Head of caudate nucleus (tissue), 42 donors: Measurements from ENCODE around the gene PLCXD1.
"Not testable (repeated sequence)": the region's sequence is repeated elsewhere in the genome, so short reads cannot be mapped to it uniquely, and the experiment has no call there.

Experiments used
- DNase-seq, 42 donors: peaks; one replicate each; pipeline versions ENCODE4 v3.0.0 to v3.0.0-alpha.2; 2020 to 2021; ENCODE audit warnings: mixed read lengths in 7 of 42
- intact Hi-C: fragments of 100-400 bp; cut with DNase I; formaldehyde crosslinking; loops from one replicate; pipeline ENCODE4 v1.15.0; 2022

Gene PLCXD1

DNA sequence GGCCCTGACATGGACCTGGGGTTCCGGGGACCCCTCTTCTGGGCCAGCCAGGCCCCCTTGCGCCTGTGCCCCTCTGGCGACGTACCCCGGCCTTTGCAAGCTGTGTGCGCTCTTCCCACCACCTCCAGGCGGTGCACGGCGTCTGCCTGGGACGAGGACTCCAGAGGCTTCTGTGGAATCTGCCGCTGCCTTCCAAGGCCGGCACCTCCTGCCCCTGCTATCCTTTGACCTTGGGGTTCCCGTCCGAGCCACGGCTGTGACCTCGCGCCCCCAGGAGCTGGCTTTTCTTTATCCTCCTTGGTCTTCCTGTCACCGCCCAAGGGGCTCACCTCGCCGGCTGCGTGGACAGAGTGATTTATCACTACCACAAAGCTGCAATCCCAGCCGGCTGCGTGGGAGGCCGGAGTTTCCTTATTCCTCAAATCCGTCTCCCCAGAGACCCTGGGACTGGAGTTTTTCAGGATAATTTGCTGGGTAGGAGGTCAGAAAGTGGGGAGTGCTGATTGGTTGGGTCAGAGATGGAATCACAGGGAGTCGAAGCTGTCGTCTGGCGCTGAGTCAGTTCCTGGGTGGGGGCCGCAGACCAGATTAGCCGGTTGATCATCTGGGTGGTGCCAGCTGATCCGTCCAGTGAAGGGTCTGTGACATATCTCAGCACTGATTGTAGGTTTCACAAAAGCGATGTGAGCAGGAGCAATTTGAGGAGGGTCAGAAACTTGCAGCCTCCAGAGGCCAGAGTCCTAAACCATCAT lies 19.8 kb upstream of the PLCXD1 start:
- intact Hi-C loops: no loop called here

DNA sequence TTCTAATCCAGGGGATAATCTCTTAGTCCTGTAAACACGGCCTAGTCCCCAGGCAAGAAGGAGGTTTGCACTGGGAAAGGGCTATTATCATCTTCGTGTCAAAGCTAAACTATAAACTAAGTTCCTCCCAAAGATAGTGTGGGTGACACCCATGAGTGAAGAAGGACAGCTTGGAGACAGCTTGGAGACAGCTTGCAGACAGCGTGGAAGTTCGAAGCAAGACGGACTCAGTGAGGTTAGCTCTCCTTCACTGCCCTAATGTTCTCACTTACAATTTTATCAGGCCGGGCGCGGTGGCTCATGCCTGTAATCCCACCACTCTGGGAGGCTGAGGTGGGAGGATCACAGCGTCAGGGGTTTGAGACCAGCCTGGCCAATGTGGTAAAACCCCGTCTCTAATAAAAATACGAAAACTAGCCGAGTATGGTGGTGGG lies 19.2 kb upstream of the PLCXD1 start:
- intact Hi-C loops: no loop called here
- peak in 11 of 42 donors; percentile 0 to 34 (median 14) for DNase-seq

More for the DNA sequence above, 19.8 kb upstream of the PLCXD1 start:
- peak in 13 of 42 donors; percentile 0 to 43 (median 13) for DNase-seq

DNA sequence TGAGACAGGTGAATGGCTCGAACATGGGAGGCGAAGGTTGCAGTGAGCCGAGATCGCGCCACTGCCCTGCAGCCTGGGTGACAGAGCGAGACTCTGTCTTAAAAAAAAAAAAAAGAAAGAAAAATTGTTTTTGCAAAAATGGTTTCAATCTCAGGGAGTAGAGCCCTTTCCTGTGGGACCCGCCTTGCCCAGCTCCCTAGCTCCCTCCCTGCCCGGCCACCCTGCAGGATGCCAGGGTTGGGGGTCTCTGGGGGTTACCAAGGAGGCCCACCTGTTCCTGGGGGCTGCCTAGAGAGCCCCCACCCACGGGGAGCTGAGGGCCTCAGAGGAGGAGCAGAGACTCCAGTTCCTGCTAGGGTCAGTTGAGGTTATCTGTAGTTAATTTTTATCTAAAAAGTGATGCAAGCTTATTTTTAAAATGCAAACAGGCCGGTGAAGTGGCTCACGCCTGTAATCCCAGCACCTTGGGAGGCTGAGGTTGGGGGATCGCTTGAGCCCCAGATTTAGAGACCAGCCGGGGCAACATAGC lies 18.7 kb upstream of the PLCXD1 start:
- DNase-seq: peak in 11 of 42 donors; percentile 0 to 38 (median 14)
- intact Hi-C loops: no loop called here

DNA sequence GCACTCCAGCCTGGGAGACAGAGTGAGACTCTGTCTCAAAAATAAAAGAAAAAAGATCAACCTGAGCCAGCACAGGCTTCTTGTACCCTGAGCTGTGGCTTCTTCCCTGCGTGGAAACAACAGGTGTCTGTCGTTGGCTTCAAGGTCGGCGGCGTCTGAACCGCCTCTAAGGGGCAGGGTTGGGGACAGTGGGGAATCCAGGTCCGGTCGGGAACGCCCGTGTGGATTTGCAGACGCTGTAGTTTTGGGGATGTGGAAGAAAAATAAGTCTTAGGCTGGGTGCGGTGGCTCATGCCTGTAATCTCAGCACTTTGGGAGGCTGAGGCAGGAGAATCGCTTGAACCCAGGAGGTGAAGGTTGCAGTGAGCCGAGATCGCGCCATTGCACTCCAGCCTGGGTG lies 17.2 kb upstream of the PLCXD1 start:
- peak in 13 of 42 donors; percentile 1 to 41 (median 11) for DNase-seq
- intact Hi-C loops: not testable (repeated sequence)

DNA sequence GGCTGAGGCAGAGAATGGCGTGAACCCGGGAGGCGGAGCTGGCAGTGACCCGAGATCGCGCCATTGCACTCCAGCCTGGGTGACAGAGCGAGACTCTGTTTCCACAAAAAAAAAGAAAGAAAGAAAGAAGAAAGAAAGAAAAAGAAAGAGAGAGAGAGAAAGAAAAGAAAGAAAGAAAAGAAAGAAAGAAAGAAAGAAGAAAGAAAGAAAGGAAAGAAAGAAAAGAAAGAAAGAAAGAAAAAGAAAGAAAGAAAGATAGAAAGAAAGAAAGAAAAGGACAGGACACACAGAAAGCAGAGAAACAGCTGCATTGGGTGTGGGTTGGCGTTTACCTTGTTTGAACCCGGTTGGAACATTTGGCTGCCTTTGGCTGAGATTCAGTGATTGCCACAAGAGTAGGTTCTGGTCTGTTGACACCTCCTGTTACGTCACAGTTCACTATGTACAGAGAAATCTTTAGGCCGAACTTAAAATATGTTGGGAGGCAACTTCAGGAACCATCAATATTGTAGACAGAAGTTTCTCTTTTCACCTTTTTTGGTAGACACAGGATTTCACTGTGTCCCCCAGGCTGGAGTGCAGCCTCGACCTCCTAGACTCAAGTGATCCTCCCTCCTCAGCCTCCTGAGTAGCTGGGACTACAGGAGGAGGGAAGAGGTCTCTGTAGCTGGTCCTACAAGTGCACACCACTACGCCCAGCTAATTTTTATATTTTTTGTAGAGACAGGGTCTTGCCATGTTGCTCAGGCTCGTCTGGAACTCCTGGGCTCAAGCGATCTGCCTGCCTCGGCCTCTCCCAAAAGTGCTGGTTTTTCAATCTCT lies 16.3 kb upstream of the PLCXD1 start:
- intact Hi-C loops: no loop called here
- peak in 12 of 42 donors; percentile 0 to 25 (median 7) for DNase-seq

DNA sequence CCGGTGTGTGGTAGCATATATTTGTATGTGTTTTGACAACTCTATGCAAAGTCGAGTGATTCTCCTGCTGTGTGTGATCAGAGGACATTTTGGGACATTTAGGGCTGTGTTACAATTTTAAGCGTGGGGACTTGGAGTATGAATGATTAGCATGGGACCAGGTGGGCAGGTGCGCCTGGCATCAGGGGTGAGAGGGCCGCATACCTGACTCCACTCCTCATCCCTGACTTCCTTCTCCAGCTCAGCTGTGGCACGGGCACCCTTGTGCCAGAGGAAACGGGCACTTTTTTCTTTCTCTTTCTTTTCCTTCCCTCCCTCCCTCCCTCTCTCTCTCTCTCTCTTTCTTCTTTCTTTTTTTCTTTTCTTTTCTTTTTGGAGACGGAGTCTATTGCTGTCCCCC lies 15.7 kb upstream of the PLCXD1 start:
- peak in 9 of 42 donors; percentile 0 to 19 (median 4) for DNase-seq
- intact Hi-C loops: no loop called here

DNA sequence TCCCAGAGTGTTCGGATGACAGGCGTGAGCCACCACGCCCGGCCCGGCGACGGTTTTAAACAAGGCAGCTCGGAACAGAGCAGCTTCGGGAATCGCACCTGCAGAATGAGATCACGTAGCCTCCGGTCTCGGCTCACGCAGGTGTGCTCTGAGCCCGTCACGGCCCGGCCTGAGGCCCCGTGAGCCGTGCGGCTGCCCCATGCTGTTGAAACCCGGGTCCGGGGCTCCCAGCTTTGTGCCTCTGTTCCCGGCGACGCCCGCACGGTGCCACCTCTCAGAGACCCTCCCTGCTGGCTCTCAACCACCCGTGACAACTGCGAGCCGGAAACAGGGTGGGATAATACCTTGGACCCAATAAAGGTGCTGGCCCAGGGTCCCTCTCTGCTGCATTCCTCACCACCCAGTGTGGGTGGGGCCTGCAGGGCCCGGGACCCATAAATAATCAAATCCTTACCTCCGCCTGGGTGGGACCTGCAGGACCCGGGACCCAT lies 13.4 kb upstream of the PLCXD1 start:
- intact Hi-C loops: no loop called here
- peak in 20 of 42 donors; percentile 0 to 39 (median 12) for DNase-seq

DNA sequence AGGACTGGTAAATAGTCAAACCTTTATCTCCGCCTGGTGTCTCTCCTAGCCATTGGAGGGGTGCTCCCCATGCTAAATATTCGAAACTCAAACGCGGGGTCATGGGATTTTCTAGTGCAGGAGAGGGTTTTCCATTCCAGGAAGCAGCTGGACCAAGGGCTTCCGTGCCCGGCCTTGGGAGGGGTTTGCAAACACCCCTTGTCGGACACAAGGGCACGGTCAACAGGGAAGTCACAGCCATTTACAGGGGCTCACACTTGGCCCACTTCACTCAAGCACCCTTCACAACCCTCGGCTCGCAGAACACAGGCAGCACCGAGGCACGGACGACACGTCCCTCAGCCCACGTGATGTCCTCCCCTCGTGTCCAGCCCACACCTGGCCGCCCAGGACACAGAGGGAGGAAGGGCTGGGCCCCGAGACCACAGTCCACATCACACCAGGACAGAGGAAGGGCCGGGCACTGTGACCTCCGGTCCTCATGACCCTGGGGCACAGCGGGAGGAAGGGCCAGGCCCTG lies 10.3 kb upstream of the PLCXD1 start:
- peak in 16 of 42 donors; percentile 1 to 34 (median 12) for DNase-seq

DNA sequence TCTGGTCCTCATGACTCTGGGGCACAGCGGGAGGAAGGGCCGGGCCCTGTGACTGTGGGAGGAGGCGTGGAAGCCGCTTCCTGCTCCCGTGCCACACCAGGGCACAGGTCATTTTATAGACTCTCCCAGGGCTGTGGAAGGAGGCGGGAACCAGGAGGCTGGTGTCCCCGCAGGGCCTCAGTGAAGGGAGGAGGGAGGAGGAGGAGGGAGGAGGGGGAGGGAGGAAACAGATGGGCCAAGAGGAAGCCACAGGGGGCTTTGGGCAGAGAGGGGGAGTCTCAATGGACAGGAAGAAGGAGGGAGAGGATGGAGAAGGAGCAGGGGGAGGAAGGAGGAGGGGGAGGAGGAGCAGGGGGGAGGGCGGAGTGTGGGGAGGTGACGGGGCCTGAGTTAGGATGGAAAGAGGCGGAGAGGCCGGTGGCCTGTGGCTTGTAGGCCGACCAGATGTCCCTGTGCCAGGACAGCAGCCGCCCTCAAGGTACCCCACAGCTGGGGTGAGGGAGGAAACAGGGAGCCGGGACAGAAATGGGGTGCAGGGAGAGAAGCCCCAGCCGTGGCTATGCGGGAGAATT lies 6.2 kb upstream of the PLCXD1 start:
- intact Hi-C loops: no loop called here
- peak in 7 of 42 donors; percentile 3 to 30 (median 12) for DNase-seq

More for the DNA sequence above, 10.3 kb upstream of the PLCXD1 start:
- intact Hi-C loops: no loop called here

DNA sequence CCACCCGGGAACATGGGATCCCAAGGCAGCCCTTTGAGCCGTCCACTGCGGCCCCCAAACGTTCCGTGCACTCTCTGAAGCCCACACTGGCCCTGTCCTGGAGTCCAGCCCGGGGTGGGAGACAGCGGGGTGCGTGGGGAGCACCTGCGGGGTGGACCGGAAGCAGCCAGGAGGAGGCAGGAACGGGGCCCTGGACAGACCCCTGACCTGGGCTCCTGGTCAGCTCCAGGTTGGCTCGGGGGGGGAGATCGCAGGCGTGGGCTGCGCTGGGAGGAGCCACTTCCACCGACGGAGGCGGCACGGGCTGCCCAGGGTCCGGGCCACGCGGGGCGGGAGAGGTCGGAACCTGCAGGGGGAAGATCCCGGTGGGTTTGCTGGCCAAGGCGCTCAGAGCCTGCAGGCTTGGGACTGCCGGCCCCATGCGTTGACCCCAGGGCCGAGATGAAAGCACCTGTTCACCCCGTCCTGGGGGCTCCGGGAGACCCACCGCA lies 5.7 kb upstream of the PLCXD1 start:
- intact Hi-C loops: no loop called here
- peak in 7 of 42 donors; percentile 4 to 41 (median 28) for DNase-seq

DNA sequence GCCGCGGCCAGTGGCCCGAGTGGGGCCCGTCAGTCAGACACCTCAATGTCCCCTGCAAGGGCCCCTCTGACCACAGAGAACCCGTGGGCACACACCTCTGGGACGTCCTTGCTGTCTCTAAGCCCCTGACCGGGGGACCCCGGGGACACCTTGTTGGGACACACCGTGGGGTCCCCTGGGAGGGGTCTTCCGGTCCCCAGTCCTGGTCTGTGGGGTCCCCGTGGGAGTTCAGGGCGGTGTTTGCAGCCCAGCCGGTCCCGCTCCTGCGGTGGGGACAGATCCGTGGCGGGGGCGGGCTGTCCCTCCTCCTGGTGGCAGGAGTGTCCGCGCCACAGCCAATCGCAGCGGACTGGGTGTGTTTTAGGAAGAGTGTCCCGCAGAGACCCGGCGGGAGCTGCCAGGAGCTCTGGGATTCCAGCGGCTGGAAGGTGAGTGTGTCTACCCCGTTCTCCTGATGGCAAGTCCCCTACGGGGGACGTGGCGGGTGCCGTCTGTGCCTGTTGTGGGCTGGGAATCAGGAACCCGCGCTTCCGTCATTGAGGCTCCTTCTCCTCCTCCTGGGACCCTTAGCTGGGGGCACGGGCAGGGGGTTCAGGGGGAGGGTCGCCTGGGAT lies 5.1 kb upstream of the PLCXD1 start:
- intact Hi-C loops: no loop called here
- peak in 32 of 42 donors; percentile 21 to 85 (median 38) for DNase-seq

DNA sequence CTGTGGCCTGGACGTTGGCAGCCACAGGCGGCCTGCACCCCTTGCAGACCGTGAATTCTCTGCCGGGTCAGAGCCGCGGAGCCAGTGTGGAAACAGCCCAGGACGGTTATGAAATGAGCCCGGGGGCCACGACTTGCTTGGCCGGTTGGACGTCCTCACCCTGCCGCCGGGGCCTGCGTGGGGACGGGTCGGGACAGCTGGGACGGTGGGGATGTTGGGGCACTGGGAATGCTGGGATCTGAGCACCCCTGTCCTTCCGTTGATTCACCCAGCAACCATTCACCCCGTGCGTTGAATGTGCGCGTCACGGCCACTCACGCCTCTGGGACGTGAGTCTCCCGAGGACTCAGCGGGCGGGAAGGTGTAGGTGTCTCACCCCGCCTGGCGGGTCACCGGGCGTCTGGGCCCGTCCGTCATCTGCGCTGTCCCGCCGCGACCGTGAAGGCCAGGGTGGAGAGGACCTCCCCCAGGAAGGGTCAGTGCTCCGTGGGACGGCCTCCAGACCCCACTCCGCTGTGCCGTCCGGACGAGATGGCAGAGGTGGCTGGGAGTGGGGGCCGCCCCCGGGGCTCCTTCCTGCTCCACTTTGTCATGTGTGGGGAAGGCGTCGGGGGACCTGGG lies 4.5 kb upstream of the PLCXD1 start:
- peak in 9 of 42 donors; percentile 1 to 41 (median 15) for DNase-seq
- intact Hi-C loops: no loop called here

DNA sequence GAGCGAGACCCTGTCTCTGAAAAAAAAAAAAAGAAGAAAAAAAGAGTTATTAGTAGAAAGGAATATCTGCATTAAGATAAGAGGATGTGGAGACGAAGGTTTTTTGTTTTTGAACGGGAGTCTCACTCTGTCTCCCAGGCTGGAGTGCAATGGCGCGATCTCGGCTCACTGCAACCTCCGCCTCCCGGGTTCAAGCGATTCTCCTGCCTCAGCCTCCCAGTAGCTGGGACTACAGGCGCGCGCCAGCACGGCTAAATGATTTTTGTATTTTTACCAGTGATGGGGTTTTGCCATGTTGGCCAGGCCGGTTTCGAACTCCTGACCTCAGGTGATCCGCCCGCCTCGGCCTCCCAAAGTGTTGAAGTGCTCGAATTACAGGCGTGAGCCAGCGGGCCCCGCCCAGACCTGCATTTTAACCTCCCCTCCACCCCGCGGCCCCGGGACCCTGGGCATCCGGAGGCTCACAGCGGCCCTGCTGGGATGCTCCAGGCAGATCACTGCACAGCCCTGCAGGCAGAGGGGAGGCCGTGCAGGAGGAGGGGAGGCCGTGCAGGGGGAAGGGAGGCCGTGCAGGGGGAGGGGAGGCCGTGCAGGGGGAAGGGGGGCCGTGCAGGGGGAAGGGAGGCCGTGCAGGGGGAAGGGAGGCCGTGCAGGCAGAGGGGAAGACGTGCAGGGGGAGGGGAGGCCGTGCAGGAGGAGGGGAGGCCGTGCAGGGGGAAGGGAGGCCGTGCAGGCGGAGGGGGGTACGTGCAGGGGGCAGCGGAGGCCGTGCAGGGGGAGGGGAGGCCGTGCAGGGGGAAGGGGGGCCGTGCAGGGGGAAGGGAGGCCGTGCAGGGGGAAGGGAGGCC lies 1.2 kb upstream of the PLCXD1 start:
- intact Hi-C loops: not testable (repeated sequence)
- peak in 11 of 42 donors; percentile 4 to 39 (median 19) for DNase-seq

DNA sequence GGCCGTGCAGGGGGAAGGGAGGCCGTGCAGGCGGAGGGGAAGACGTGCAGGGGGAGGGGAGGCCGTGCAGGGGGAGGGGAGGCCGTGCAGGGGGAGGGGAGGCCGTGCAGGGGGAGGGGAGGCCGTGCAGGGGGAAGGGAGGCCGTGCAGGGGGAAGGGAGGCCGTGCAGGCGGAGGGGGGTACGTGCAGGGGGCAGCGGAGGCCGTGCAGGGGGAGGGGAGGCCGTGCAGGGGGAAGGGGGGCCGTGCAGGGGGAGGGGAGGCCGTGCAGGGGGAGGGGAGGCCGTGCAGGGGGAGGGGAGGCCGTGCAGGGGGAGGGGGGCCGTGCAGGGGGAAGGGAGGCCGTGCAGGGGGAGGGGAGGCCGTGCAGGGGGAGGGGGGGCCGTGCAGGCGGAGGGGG lies 459 bp upstream of the PLCXD1 start:
- peak in 1 of 42 donors; percentile 13 for DNase-seq
- intact Hi-C loops: not testable (repeated sequence)

DNA sequence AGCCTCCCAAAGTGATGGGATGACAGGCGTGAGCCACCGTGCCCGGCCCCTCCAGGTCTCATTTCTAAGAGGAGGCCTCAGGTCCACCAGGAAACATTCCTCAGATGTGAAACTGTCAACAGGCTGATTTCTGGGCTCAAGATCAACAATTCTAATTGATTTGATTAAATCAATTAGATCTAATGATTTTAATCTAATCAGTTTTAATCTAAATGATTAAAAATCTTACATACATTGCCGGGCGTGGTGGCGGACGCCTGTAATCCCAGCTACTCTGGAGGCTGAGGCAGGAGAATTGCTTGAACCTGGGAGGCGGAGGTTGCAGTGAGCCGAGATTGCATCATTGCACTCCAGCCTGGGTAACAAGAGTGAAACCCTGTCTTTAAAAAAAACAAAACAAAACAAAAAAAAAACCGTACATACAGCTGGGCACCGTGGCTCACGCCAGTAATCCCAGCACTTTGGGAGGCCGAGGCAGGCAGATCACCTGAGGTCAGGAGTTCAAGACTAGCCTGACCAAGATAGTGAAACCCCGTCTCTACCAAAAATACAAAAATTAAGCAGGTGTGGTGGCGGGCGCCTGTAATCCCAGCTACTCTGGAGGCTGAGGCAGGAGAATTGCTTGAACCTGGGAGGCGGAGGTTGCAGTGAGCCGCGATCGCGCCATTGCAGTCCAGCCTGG lies 960 bp downstream of the PLCXD1 start:
- DNase-seq: peak in 12 of 42 donors; percentile 1 to 37 (median 15)
- intact Hi-C loops: not testable (repeated sequence)

DNA sequence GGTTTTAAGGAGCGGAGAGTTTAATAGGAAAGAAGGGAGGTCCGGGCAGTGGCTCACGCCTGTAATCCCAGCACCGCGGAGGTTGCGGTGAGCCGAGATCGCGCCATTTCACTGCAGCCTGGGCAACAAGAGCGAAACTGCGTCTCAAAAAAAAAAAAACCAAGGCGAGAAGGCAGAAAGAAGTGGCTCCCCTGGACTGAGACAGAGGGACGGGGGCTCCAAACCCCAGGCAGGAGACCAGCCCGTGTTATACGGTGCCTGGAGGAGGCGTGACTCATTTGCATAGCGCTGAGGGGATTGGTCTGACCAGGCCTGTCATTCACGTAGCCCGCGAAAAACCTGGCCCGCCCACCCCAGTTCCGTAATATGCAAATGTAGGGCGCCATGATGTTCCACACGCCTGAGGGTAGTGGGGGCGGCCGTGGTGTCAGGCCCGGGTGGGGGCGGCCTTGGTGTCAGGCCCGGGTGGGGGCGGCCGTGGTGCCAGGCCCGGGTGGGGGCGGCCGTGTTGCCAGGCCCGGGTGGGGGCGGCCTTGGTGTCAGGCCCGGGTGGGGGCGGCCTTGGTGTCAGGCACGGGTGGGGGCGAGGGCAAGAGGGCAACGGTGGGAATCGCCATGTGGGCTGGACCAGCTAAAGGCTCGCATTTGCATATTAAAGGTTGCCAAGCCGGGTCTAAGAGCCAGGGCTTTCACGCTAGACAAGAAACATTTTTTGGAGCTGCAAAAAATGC lies 2.1 kb downstream of the PLCXD1 start:
- DNase-seq: peak; percentile 80 to 98 (median 92)
- intact Hi-C loops: no loop called here
